Stimulated activated CD4-positive, alpha-beta T cell treated with anti-CD3 and anti-CD28 coated beads, Interleukin-12 subunit alpha, Interleukin-12 subunit beta, amount 100 ng/mL, for 4 hours (primary cell): Measurements from ENCODE around the gene FEZ2.

Experiments
- DNase-seq: peaks from one replicate; pipeline ENCODE4 v3.0.0-alpha.2; 2020

FEZ2 gene

DNA sequence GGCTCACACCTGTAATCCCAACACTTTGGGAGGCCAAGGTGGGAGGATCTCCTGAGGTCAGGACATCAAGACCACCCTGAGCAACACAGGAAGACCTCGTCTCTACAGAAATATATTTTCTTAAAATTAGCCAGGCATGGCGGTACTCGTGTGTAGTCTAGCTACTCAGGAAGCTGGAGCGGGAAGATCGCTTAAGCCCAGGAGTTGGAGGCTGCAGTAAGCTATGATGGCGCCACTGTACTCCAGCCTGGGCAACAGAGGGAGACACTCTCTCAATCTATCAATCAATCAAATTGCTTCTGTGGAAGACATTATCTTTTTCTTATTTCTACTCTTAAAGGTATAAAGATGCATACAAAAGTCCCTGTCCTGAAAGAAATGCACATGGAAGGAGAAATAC, 11.3 kb downstream of the FEZ2 start:
- DNase-seq = no peak

DNA sequence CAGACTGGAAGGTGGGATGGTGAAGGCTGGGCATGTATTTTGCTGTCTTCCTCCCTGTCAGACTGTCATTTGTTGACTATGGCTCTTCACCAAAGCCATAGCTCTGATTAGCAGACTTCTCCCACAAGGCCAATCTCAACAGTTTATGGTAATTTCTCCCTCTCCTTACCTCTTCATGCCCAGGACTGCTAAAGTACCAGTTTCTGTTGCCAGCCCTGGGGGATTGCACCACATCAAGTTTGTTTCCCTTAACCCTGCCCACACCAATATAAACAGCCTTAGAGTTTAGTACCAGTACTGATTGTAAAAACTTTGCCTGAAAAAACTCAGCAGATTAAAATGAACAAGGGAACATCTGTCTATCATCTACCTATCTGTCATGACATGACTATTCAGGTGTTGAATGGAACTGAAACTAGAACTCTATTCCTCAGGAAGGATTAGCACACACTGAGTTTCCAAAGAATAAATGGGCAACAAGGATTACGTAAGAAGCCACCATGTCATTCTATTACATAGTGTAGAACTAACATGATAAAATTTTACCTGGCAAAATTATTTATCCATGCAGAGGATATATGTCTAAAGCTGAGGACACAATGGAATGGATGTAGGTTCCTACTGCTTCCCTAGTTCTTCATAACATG, 13.7 kb downstream of the FEZ2 start:
- DNase-seq = no peak

DNA sequence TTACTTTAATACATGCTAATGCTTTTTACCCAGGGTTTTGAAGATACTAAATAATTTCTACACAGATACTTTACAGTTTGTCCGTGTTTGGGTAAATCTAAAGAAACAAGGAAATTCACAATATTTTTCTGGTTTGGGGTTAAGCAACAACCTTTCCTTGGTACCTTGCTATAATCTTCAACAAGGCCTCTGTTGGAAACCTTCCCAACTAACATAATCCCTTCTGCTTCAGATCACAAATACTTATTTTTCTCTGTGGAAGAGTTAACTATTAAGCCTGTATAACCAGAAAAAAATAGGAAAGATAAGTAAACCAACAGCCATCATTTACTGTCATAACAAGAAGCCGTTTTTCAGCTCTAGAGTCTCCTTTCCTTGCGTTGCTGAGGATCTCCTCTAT, 15.0 kb downstream of the FEZ2 start:
- DNase-seq = no peak

DNA sequence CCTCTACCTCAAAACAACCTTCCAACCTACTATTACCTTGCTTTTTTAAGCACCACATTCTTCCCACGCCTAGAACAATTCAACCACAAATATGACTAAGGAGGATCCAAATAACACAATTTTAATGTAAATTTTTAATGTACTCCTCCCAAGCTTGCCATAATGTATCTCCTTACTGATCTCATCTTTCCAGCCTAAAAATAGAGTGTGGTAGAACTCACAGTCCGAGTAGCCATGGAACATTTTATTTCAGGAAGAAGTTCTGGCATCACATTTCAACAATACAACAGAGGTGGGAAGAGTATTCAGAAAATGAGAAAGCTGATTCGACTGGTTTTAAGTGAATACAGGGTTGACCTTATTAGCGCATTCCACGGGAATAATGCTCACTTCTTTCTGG, 15.4 kb downstream of the FEZ2 start:
- no peak for DNase-seq

DNA sequence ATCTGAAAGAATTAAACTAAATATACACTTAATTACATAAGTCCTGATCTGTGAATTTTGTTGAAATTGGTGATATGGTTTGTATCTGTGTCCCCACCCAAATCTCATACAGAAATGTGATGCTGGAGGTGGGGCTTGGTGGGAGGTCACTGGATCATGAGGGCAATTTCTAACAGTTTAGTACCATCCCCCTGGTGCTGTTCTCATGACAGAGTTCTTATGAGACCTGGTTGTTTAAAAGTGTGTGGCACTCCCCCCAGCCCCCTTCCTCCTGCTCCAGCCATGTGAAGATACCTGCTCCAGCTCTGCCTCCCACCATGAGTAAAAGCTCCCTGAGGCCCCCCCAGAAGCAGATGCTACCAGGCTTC, 18.7 kb downstream of the FEZ2 start:
- DNase-seq = no peak

DNA sequence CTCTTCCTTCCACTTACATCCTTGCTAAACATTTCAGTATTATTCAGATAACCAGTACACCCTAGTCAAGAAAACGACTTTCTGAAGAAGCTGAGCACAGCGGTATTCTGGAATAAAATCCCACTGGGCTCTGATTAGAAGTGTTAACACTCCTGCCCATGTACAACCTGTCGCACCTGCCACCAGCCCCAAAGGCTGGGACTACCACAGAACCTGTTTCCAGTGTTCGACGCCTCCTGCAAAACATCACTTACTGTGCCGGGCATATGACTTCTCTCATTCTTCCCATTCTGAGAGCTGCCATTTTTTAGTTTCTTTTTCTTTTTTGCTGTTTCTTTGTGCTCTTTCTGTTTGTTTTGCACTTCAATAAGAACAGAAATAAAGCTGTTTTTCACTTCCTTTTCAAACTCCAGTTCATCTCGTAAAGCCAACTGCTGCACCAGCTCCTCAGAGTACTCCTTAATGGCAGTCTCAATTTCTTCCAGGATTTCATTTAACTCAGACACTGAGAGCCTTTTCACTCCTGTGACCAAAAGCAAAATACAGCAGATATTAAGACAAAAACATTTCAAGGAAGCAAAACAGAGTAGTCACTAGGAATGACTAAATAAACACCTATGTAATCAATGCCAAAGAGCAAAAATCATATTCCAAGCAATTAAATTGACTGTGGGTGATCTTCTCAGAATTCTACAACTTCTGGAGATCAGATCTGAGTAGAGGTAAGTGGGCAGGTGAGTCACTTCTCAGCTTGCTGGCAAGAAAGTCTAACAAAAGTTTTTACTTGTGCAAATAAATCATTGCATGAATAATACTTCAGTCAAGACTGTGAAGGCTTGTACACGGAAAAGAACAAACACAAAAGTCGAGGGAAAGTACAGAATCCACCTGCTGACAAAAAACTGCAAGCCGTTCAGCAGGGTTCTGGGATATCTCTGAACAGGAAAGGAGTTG, 19.3 kb downstream of the FEZ2 start:
- DNase-seq = no peak

DNA sequence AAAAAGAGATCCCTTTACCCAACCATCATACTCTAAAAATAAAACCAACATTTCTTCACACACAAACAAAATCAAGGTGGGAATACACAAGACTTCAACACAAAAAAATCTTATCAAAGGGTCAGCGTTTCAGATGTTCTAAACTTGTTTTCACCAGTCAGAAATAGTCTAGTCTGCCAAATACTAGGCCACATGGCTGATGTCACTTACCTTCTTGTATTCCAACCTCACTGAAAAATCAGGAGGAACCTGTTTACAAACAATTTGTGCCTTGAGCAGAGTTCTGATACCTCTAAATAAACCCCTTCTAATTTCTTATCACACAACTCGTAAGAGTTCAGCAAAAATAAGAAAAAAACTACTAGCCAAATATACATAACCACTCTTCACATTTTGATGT, 20.1 kb downstream of the FEZ2 start:
- no peak for DNase-seq

DNA sequence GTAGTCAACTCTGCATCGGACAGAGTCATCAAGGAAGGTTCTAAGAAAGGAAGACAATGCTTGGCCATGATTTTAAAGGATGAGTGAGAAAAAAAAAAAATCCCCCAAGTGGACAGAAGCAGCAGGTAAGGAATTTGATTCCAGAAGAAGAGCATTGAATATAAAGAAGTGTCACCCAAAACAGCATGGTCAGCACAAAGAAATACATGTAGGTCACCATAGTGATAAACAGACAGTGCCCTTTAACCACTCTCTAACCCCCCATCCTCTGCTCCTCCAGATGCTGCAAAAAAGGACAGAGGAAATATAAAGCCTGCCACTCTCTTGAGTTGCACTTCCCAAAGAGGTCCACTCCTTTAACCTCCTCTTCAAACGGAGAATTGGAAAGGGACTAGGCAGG, 23.4 kb downstream of the FEZ2 start:
- DNase-seq = no peak

DNA sequence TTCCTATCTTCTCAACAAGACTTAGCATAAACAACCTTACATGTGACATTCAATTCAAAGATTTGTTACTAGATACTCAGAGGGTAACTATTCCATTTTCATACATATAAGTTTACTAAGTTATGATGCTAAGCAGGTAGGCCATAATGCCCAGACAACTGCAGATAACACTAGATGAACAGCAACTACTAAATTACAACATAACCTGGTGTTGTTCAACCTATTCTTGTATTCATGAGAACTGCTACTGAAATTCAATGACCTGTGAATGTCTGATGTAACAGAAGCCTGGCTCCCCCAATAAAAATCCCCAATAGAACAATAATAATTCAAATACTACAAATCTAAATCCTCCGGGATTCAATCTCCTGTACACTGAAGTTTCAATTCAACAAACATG, 24.8 kb downstream of the FEZ2 start:
- no peak for DNase-seq

DNA sequence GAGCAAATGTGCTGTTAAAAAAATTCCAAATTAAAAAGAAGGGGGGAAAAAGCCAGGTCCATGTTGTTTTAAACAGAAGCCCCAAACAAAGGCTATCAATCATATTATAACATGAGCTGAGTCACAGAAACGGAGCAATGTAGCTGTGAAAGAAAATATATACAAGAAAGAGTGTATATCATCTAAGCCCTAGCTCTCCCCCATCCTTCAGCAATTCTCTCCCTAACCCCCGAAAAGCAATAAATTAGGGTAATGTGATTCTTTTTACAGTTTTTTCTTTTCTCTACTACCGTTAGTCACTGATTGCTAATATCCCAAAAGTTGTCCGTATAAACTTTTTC, 25.3 kb downstream of the FEZ2 start:
- DNase-seq = no peak

DNA sequence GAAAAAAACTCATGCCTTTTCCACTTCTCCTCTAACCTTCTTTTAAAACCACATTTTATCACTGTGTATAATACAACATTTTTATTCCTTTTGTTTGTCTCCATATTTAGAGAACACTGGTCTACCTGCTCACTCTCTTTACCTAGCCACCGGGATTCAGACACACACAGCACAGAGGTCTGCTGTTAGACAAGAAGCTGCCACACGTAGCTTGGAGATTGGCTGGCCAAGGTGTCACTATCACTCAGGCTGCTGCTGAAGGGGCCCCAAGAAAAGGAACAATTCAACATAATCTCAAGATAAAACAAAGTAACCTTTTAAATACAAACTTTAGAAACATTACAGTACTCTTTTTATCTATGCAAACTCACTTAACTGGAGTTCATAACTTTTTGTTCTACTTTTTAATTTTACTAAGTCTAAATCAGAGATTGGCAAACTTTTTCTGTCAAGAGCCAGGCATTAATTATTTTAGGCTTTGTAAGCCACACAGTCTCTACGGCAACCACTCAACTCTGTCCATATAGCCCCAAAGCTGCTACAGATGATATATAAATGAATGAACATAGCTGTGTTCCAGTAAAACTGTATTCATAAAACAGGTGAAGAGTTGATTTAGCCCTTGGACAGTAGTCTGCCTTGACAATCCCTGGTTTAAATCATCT, 25.8 kb downstream of the FEZ2 start:
- DNase-seq = no peak

DNA sequence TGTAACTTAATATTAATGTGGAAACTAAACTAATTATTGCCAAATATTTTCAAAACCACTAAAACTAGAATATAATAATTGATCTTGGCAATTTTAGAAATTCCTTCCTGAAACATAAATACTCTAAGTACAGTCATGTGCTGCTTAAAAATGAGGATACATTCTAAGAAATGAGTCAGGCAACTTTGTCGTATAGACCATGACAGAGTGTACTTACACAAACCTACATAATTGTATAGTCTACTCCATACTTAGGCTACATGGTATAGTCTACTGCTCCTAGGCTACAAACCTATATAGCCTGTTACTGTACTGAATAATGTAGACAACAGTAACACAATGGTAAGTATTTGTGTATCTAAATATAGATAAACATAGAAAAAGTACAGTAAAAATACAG, 27.6 kb downstream of the FEZ2 start:
- no peak for DNase-seq

DNA sequence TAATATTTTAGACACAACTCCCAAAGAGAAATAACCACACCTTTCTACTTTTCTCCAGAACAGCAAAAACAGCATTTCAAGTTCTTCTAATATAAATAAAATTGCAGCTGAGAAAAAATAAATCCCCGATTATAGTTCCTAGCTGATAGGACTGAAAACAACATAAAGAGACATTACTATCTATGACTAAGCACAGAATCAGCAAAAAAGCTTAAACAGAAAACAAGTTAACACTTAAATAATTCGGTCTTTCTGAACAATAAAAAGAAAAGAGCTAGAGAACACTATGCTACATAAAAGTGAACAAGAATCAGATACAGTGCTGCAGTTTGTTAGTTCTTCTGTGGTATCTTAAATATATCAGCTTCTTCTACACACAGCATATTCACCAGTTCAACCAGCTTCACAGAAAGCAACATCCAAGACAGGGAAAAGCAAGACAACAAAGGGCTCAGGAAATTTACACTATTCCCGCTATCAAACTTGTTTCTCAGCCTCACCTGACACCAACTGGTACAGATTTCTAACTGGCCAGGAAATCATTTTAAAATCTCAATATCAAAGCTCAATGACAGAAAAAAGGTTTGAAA, 28.6 kb downstream of the FEZ2 start:
- DNase-seq = no peak

DNA sequence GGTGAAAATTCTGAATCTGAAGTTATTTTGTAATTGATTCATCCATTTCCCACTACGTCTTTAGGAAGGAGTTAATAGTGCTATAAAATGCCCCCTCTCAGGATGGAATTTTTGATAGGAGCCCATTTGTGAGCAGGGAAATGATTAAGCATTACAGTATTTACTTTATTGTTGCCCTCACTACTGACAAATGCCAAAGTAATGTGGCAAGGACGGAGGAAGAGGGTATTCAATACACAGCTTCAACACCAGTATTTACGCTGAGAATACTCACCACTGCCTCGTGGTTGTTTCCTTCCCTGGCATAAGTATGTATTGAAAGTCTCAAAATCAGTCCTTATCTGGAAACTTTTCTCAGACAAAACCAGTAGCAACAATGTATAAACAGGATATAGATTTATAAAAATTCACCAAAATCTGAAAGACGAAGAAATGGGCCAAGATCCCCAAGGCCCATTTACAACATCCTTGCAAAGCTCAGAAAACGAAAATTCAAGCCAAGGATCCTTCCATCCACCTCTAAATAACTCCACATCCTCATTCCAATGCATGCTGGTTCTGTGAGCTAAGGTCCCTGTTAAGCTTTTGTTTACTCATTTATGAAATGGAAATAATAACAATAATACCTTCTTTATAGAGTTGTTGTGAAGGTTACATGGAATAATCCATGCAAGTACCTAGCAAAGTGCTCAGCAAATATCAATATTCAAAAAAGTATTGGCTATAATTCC, 29.3 kb downstream of the FEZ2 start:
- no peak for DNase-seq

DNA sequence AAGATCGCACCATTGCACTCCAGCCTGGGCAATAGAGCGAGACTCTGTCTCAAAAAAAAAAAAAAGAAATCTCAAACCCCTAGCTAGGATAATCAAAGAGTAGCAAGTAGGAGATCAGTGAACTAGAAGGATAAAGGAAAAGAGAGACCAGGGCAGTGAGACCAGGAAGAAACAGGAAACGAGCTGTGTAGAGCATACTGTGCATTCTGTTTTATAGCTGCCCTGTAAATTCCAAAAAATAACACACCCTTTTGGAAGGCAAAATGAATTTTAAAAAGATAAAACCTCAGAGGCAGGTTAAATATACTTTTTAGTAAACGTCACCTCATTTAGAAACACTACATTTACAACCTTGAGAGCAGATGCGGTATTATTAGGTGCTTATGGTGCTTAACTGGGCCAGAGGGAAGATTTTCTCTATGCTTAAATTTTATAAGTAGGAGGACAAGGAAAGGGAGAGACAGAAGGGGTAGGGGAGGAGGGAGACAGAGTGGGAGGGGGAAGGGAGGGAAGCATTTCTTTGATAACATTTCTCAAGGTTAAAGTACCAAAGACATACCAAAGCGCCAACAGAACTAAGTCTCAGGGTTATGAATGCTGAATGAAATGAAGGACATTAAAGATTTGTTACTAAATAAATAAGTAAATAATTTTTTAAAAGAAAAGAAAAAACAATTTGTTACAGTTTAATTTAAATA, 30.1 kb downstream of the FEZ2 start:
- DNase-seq = no peak

DNA sequence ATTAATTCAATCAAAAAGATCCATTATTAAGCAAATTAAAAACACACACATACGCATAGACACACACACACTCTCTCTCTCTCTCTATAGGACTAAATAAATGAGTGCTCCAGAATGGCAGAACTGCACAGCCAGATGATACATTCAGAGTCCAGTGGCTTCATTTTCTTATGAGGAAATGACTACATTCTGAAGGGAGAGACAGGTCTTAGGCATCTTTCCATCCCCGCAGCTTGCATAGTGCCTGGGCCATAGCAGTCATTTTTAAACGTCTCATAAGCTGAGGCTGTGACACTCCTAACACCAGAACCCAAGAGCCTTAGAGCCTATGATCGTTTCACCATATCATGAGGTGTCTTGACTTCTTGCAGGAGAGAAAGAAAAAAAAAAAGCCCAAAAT, 31.1 kb downstream of the FEZ2 start:
- DNase-seq = no peak

DNA sequence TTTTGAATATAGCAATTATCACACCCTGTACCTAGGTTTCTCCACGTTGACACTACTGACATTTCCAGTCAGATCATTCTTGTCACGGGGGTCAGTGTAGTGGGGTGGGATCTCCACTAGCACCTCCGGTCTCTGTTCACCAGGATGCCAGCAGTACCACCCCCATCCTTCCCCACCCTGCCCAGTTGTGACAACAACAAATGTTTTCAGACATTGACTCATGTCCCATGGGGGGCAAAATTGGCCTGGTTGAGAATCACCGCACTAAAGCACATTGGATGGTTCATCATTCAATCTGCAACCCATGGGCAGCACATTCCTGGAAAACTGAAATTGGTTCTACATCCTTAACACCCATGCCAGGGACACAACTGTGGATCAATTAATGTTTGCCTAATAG, 32.3 kb downstream of the FEZ2 start:
- DNase-seq = no peak

DNA sequence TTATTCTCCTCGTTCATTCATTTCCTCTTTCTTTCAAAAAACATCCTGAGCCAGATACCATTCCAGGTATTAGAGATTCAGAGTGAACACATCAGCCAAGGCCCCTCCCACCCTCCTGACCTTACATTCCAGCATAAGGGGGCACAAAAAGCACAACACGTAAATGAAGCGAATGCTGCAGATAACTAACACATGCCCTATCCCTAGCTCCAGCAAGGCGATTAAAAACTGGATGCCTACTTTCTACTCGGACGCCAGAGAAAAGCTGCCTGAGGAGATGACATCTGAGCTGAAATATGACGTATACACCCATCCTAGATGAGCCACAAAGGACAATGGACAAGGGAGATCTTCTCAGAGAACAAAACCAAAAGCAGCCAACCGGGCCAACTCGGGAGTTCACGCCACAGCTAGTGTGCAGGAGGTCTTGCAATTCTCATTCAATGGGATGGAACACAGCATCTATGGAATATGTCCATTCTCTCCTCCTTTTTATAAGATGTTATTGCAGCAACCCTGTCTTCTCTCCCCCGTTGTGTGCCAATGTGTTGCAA, 33.5 kb downstream of the FEZ2 start:
- DNase-seq = no peak

DNA sequence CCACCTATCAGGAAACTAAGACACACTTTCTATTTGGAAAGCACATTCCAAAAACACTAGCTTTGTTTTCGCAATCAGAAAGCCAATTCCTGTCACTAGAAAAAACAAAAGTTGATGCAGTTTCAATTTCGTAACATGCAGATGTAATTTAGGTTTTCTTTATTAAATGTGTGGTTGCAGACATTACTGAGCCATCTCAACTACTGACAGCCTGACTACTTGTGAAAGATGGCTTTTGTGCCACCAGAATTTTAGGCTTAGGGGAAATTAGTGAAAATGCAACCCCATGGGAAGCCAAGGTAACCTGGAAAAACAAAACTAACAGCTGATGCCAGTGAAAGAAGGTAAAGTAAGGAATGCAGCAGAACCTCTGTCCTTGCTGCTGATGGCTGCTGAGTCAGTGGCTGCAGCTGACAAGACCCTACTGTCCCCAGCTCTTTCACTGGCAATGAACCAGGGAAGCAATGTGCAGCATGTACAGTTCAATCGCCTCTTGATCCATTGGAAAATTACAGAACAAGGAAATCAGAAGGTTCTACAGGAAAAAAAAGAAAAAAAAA, 34.9 kb downstream of the FEZ2 start:
- DNase-seq = no peak

DNA sequence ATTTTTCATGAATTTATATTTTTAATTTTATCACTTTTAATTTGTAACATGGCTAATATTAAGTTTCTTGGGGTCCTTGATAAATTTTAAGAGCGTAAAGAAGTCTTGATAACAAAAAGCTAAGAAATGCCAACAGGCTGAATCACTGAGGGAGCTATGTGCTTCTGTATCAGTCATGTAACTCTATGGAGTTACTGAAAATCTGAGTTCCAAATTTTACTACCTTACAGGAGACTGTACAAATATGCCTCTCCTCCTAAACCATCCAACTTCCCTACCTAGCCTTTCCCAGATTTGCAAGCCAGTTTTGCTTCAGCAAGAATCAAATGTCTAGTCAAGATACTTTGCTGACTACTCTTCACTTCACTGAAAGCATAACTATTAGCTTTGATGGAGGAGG, 35.7 kb downstream of the FEZ2 start:
- DNase-seq = no peak

DNA sequence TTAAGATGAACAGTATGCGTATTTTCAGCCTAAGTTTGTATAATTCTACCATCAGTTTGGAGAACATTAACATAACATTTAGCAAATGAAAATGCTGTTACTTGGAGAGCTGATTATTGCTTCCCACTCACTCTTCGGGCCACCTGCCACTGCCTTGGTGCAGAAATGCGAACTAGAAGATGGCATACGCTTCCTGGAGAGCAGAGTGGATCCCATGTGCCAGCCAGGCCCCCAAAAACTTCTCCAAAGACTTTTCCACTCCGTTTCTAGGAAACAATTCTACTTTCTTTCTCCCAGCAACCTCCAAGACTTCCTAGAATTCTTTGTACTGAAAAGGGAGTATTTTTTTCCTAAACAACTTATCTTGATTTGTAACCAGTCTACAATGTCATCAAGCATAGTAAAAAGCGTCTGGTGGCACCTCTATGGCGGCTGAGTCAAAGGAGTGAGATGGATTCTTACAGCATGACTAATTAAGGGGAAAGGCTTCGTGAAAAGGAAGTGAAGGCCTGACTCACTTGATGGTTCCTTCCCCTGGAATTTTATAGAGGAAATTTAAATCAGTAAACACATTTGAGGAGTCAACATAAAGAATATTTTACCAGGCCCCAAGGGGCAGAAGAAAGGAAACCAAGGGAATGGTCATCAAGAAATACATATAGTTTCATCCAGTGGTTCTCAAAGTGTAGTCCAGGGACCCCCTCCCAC, 36.6 kb downstream of the FEZ2 start:
- no peak for DNase-seq
